GM12892 (cell line): ENCODE data around the gene OR6K6.
A peak's percentile ranks its signal among the peaks of the same experiment; 100 is the strongest.

Source experiments
- DNase-seq: peaks from one replicate; pipeline ENCODE4 v3.0.0; 2011; ENCODE audit not compliant: insufficient read length
- FAIRE-seq: peaks from 2 replicates; lab custom pipeline; 2011; peaks lifted over from hg19 to GRCh38; lab: Jason Lieb, UNC
- POLR2A ChIP-seq: IDR thresholded peaks from 2 replicates; pipeline ENCODE4 v1.6.1; 2011; ENCODE audit warnings: low read depth, low read length, control low read depth
- POLR2AphosphoS5 ChIP-seq: IDR thresholded peaks from 2 replicates; pipeline ENCODE4 v1.6.1; 2011; ENCODE audit warnings: low read depth, low read length, control low read depth
- TAF1 ChIP-seq: IDR thresholded peaks from 2 replicates; pipeline ENCODE4 v1.6.1; 2011; ENCODE audit warnings: low read depth, mild to moderate bottlenecking, control low read depth, low read length, borderline replicate concordance

The OR6K6 gene

DNA sequence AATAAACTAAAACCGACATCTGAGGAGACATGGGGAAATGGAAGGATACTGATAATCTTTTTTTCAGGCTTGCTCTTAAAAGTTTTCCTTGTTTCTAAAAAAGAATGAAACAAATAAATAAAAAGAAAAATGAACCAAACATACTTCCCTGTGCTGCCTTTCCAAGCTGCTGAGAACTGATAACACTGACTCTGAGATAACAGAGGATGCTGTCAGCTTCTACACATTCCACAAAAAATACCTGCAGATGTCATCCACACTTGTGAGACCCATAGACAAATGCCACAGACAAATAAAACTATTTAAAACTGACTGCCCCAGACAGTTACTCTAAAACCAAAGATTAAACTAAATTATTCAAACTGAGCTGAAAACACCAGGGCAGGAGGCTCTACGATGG lies 22.0 kb upstream of the OR6K6 start:
- no peak for TF ChIP-seq POLR2AphosphoS5
- no peak for TF ChIP-seq POLR2A
- TF ChIP-seq TAF1: no peak
- FAIRE-seq: no peak
- DNase-seq: no peak

DNA sequence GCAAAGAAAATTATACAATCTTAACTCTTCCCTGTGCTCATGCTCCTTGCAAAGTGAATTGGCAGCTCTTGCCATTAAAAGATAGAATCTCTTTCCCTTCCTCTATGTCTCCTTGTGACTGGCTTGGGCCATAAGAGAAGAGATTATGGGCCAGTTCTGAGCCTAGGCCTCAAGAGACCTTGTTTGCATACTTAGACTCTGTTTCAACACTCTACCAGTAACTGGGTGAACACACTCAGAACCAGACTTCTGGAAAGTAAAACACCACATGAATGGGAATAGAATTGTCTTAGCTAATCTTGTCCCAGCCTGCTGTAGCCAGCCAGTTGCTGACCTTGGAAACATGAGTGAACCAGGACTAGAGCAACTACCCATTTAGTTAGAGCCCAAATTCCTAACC lies 18.7 kb upstream of the OR6K6 start:
- no peak for DNase-seq
- FAIRE-seq: no peak
- TF ChIP-seq TAF1 (no peak), POLR2A (no peak), POLR2AphosphoS5 (no peak)

DNA sequence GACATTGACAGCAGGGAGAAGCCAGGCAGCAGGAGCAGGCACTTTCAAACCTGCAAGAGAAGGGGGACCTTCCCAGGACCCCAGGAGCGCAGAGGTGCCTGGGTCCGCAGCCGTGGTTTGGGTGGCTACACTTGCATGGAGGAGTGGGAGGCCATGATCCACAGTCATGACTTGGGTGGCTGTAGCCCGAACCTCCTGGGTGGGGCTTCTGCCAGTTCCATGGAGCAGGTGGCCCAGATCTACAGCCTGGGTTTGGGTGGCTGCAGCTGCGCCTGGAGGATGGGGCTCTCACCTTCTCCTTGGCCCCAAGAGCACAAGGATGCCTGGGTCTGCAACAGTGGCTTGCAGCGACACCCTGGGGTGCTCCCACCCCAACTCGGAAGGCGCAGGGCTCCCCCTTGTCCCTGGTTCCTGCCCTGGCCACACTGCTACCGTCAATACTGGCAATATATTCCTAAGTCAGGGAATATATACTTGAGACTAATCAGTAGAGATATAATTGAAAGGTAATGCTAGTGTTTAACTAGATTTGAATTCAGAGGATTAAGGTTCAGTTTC lies 2.3 kb upstream of the OR6K6 start:
- FAIRE-seq (no peak), DNase-seq (no peak)
- no peak for TF ChIP-seq TAF1
- no peak for TF ChIP-seq POLR2A
- TF ChIP-seq POLR2AphosphoS5: no peak

DNA sequence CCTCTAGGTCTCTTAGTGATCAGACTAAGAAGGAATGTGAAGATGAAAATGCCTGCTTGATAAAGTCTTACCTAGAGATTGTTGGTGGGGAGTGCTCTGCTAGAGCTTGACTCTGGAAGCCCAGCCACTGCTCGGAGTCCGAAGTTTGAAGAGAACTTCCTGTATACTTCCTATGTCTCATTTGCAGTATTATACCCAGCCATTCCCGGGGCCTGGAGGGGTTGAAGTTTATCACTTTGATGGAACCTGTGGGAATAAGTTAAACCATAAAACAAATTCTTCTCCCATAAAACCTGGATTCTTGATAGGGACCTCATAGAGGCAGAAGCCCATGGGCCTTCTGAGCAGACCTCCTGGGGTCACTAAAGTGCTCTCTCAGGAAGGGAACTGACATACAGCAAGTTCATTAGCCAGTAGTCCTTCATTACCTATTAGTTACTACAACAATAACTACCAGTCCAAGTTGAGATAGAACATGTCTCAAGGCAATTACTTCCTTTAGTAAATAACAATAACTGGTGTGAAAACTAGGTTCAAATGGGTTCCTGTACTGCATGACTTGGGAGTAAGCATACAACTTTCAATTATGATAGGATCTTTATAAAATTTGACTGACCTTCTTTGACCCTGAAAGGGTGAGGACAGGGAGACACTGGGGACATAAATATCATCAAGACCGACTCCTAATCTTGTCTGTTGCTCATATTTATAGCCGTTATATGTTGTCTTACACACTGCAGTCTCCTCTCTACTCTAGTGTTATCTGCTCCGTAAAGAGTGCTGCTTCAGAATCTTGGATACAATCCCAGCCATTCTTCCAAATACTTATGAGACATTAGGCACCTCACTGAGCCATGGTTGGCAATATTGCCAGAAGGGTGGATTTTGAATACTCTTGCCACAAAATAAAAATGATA lies 17.7 kb downstream of the OR6K6 start, which contains the start of gene OR6N1:
Gene OR6N1, minus strand, starts transcription at position 246 of the 917 bp plus-strand sequence. CDS start 5,513 bp downstream, outside the sequence.
- TF ChIP-seq POLR2AphosphoS5 (no peak), POLR2A (no peak), TAF1 (no peak)
- no peak for DNase-seq
- no peak for FAIRE-seq

DNA sequence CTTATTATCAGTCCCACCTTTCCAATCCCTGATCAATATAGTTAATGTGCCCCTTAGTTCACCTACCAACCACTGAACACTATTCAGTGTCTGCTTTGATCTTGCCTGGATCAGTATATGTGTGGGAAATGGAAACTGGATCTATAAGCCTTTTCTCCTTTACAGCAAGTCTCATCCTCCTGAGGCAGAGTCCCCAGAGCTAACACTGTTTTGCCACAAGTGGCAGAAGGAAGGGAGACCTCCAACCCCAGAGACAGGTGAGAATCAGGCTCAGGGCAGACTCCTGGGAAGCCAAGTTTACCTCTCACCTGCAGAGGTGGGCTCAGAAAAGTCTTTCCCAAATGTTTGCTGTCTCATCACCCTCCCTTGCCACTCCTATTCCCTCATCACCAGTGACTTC lies 26.6 kb downstream of the OR6K6 start, which contains the start of gene OR6N2:
Gene OR6N2, minus strand, starts transcription at position 101 of the 400 bp plus-strand sequence. CDS start 3,569 bp downstream, outside the sequence.
- FAIRE-seq (no peak), DNase-seq (no peak)
- no peak for TF ChIP-seq POLR2AphosphoS5
- TF ChIP-seq TAF1: no peak
- no peak for TF ChIP-seq POLR2A

DNA sequence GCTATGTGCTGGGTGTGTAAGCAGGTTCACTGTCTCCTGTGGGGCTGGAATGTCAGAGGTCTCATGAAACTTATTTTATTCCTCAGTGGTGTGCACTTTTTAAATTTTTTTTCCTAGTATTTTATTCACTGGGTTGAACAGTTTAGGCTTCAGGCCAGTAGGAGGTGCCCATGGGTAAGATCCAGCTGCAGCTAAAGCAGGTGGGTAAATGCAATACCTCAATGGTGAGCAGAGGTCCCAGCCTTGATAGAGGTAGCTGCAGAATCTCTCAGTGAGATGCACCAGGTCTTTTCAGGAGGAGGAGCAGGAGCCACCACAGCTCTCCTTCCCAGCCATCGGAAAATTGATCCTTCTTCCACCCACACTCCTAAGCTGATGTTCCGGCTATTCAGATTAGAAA lies 39.1 kb downstream of the OR6K6 start:
- DNase-seq (no peak), FAIRE-seq (peak; percentile 5)
- TF ChIP-seq POLR2A (no peak), POLR2AphosphoS5 (no peak), TAF1 (no peak)

DNA sequence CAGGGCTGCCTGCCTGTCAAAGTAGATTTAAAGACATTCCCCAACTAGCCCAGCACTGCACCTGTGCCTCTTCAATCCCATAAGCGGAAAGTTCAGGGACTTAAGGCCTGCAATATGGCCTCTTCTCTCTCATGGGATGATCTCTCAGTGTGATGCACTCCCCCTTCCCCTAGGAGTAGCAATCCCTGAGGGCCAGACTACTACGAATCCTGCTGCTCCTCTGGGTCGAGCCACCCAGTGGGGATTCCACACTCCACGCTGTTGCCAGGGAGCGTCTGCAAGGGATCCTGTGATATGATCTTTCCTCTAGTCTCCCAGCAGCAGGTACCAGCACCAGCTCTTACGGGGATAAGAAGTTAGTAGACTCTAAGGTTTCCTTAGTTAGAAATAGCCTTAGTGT lies 39.7 kb downstream of the OR6K6 start:
- DNase-seq: no peak
- TF ChIP-seq POLR2A (no peak), TAF1 (no peak), POLR2AphosphoS5 (no peak)
- FAIRE-seq: no peak

DNA sequence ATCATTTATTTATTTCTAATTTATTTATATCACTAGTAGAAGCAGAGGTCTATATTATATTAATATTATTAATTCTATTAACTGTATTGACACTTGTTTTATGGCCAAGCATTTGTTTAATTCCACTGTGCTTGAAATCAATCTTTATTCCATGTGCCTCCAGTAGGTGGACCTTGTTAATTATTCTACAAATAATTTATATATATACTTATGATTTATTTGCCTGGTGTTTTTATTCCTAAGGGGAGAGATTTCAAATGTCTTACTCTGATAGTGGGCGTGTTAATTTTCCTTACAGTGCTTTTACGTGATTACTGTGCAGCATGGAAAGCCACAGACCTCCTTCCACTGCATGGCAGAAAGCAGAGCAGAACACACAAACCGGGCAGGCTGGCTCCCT lies 44.0 kb downstream of the OR6K6 start:
- TF ChIP-seq POLR2A (no peak), TAF1 (no peak), POLR2AphosphoS5 (no peak)
- no peak for DNase-seq
- FAIRE-seq: no peak

DNA sequence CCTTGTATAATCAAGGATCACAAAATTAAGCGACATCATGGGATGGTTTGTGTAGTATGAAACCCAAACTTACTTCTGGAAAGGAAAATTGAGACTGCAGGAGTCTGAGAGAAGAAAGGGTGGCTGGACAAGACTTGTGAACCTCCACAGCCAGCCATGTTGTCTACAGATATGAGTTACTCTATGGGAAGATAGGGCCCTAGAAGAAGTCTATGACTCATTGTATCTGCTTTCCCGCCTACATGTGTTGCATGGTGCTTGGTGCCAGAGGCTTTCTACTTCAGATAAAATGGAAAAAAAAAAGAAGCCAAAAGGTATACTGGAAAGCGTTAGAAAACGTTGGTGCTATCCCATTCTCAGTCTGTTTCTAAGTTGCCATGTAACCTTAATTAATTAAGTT lies 45.2 kb downstream of the OR6K6 start:
- FAIRE-seq (no peak), DNase-seq (no peak)
- TF ChIP-seq POLR2A (no peak), POLR2AphosphoS5 (no peak), TAF1 (no peak)

DNA sequence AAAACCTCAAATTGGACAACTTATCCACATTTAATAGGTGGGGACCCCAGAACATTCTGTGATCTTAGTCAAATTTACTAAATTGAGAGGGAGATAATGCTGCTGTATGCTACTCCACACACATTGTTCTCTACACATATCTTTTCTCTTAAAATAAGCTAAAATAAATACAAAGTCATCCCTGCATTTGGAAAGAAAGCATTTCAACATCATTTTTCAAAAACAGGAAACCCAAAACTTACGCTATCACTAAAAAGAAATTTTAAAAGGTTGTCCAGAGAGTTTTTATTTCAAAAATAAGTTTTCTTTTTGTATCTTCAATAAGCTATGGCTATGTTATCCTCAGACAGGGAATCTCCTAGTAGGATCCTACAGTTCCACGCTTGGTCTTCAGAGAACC lies 46.0 kb downstream of the OR6K6 start:
- TF ChIP-seq POLR2A: no peak
- no peak for TF ChIP-seq POLR2AphosphoS5
- no peak for TF ChIP-seq TAF1
- FAIRE-seq (peak; percentile 5), DNase-seq (no peak)

DNA sequence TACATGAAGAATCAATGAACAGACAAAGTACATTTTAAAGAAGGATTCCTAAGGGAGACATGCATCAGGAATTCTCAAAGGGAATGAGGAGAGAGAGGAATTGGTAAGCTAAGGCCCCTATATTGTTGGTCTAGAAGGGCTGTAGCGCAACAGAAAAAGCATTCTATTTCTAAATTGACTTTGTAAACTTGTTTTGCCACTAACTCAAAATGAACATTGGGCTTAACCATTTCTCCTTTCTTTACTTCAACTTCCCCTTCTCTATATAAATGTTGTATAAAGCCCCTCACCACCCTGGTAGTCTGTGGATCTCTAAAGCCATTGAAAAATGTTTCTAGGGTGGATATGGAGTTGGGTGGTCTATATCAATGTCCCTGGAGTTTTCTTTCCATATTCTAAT lies 46.9 kb downstream of the OR6K6 start:
- FAIRE-seq: no peak
- DNase-seq: no peak
- no peak for TF ChIP-seq POLR2AphosphoS5
- no peak for TF ChIP-seq TAF1
- no peak for TF ChIP-seq POLR2A
